HepG2 (cell line): ENCODE results near the gene TM4SF20. TPM values are rescaled to one million over a fixed set of nuclear protein-coding genes. Genes with fewer than 3 reads are reported as not detected.
A peak's percentile ranks its signal among the peaks of the same experiment; 100 is the strongest.

Source experiments
- EP300 ChIP-seq, 3 experiments: sonication (generic) in 1 of 3; formaldehyde crosslinking in 1 of 3; IDR thresholded peaks; 2 replicates each; pipeline versions ENCODE4 v1.5.1 to v1.6.1; 2011 to 2020; ENCODE audit warnings: low read depth in 2 of 3, low read length in 2 of 3, borderline replicate concordance in 1 of 3, improper control_type of control experiment in 1 of 3, mild to moderate bottlenecking in 1 of 3, missing genetic modification reagents in 1 of 3, moderate library complexity in 1 of 3
- GATAD2A ChIP-seq: IDR thresholded peaks from 2 replicates; pipeline ENCODE4 v1.6.1; 2016
- MYPOP ChIP-seq: sonication (generic); formaldehyde crosslinking; IDR thresholded peaks from 2 replicates; pipeline ENCODE4 v1.8.1; 2023; ENCODE audit warnings: mild to moderate bottlenecking, moderate library complexity, missing genetic modification reagents
- SP2 ChIP-seq: sonication (generic); formaldehyde crosslinking; IDR thresholded peaks from 2 replicates; pipeline ENCODE4 v1.5.1; 2020; ENCODE audit warnings: mild to moderate bottlenecking, missing genetic modification reagents
- XBP1 ChIP-seq: sonication (generic); formaldehyde crosslinking; IDR thresholded peaks from 2 replicates; pipeline ENCODE4 v1.5.0; 2020; ENCODE audit warnings: missing genetic modification reagents
- YEATS4 ChIP-seq: sonication (generic); formaldehyde crosslinking; IDR thresholded peaks from 2 replicates; pipeline ENCODE4 v1.4.0; 2020; ENCODE audit warnings: missing genetic modification reagents, borderline replicate concordance
- ZNF672 ChIP-seq: sonication (generic); formaldehyde crosslinking; IDR thresholded peaks from 2 replicates; pipeline ENCODE4 v1.8.1; 2022; ENCODE audit warnings: missing genetic modification reagents
- polyA plus RNA-seq, 8 experiments: library from polyadenylated mRNA; depleted of rRNA in 3 of 8; stranded (reverse) in 7 of 8; unstranded in 1 of 8; fragments of >200 nt; fragmentation: Illumina TruSeq in 4 of 8; extraction: Trizol in 4 of 8; gene quantifications; 2 replicates each; pipeline versions ENCODE4 v1.2.1 to v1.2.3, GENCODE V29; 2011 to 2016; ENCODE audit warnings: low read depth in 4 of 8, missing spikeins in 1 of 8, mixed read lengths in 1 of 8; ENCODE audit not compliant: insufficient read depth in 1 of 8
- total RNA-seq, 5 experiments: library from RNA; depleted of rRNA; stranded (reverse); fragments of >200 nt; fragmentation: Illumina TruSeq; extraction: Trizol; gene quantifications; 2 replicates each; pipeline ENCODE4 v1.2.3, GENCODE V29; 2016; ENCODE audit warnings: low read depth in 1 of 5

TM4SF20 gene
- total and polyA plus RNA-seq, 2 of the 13 experiments (the other 11 are each of a cell fraction or from before 2014, with no cell fraction given): not detected

- no peak for TF ChIP-seq MYPOP
- TF ChIP-seq GATAD2A: 0 out of 2 replicates have a peak, but pooled peaks have one; percentile 21
- TF ChIP-seq ZNF672 (CRISPR knock-in tag): no peak
- TF ChIP-seq SP2 (CRISPR knock-in tag): no peak
- TF ChIP-seq EP300 (IDR thresholded peaks at IDR 0.05; ENCODE audit: low read depth in 2 of 2, low read length in 2 of 2): peak in 1 of 2 experiments; percentile 70; a peak in 1 of 4 replicates
- no peak for TF ChIP-seq EP300 (CRISPR knock-in tag; IDR thresholded peaks at IDR 0.05; ENCODE audit: borderline replicate concordance)
- no peak; the same call in 1 of the 2 replicates for TF ChIP-seq YEATS4 (CRISPR knock-in tag)
- no peak for TF ChIP-seq XBP1 (CRISPR knock-in tag)
These were observed 66.5 kb downstream of the TM4SF20 start (continued) for GRCh38 chr2:227312579-227312978.

Other genes with a start within 250 kb of the TM4SF20 start
- not detected in 2 replicates for gene COL4A4, start 215.1 kb downstream of the TM4SF20 start, total RNA-seq (2016; rRNA removed; fragmentation: Illumina TruSeq; extraction: Trizol)
- gene COL4A4, start 215.1 kb downstream of the TM4SF20 start, polyA plus RNA-seq (2011; rRNA removed): not detected in 2 replicates
- 0.02 TPM in 1 of 2 replicates, not detected in the other for gene COL4A3, start 214.7 kb downstream of the TM4SF20 start, total RNA-seq (2016; rRNA removed; fragmentation: Illumina TruSeq; extraction: Trizol)
- gene COL4A3, start 214.7 kb downstream of the TM4SF20 start, polyA plus RNA-seq (2011; rRNA removed): not detected in 2 replicates
- 156 and 170 TPM in 2 replicates for gene MFF, start 54.1 kb downstream of the TM4SF20 start, total RNA-seq (2016; rRNA removed; fragmentation: Illumina TruSeq; extraction: Trizol)
- 65.2 and 81.9 TPM in 2 replicates for gene MFF, start 54.1 kb downstream of the TM4SF20 start, polyA plus RNA-seq (2011; rRNA removed)
- not detected in 2 replicates for gene SCYGR1, start 8.6 kb upstream of the TM4SF20 start, total RNA-seq (2016; rRNA removed; fragmentation: Illumina TruSeq; extraction: Trizol)
- gene SCYGR1, start 8.6 kb upstream of the TM4SF20 start, polyA plus RNA-seq (2011; rRNA removed): not detected in 2 replicates
- 145 and 187 TPM in 2 replicates for gene AGFG1, start 92.8 kb upstream of the TM4SF20 start, total RNA-seq (2016; rRNA removed; fragmentation: Illumina TruSeq; extraction: Trizol)
- gene AGFG1, start 92.8 kb upstream of the TM4SF20 start, polyA plus RNA-seq (2011; rRNA removed): 133 and 168 TPM in 2 replicates
- not detected in 2 replicates for gene SCYGR2, start 219.6 kb upstream of the TM4SF20 start, total RNA-seq (2016; rRNA removed; fragmentation: Illumina TruSeq; extraction: Trizol)
- gene SCYGR2, start 219.6 kb upstream of the TM4SF20 start, polyA plus RNA-seq (2011; rRNA removed): not detected in 2 replicates
- not detected in 2 replicates for gene SCYGR3, start 235.5 kb upstream of the TM4SF20 start, total RNA-seq (2016; rRNA removed; fragmentation: Illumina TruSeq; extraction: Trizol)
- gene SCYGR3, start 235.5 kb upstream of the TM4SF20 start, polyA plus RNA-seq (2011; rRNA removed): not detected in 2 replicates
- gene SCYGR4, start 238.2 kb upstream of the TM4SF20 start, total RNA-seq (2016; rRNA removed; fragmentation: Illumina TruSeq; extraction: Trizol): not detected in 2 replicates
- gene SCYGR4, start 238.2 kb upstream of the TM4SF20 start, polyA plus RNA-seq (2011; rRNA removed): not detected in 2 replicates